ENCODE results near the gene TNS3. TPM values are rescaled to one million over a fixed set of nuclear protein-coding genes. Genes with fewer than 3 reads are reported as not detected.

The TNS3 gene
- total RNA-seq, 1 experiment from 2014 or later = 9.5 TPM

DNA sequence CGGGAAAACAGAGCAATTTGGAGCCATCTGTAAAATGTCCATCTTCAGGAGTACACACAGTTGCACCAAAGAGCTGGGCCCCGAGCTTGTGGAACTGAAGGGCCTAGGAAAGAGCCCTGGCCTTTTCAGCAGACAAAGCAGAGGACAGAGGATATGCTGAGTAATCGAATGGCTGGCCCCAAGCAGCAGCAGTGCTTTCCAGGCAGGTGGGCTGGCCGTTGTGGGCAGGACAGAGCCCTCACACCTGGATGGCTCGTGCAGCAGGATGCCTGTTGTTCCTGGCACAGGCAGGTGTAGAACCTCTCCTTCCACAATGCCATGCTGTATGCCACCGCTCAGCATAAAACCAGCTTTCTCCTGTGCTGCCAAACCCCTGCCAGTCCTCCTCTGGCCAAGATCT is 32.5 kb upstream of the TNS3 start:
- Histone ChIP-seq H3K56ac (ENCODE audit: insufficient read length, low read depth, low read length) (no peak overlapping the region), H2BK5ac (ENCODE audit: insufficient read length, low read length) (no peak overlapping the region), H3K9ac (ENCODE audit: extremely low read depth, insufficient read length, low read length) (no peak overlapping the region), H3K79me2 (ENCODE audit: insufficient read depth, low read length) (no peaks in the 10 kb centered on the region), H3K27ac (ENCODE audit: insufficient read length, low read depth, low read length) (no peak overlapping the region), H2AK5ac (ENCODE audit: insufficient read length, low read length) (no peak overlapping the region), H3K4me1 (ENCODE audit: insufficient read depth, low read length) (no peaks in the 10 kb centered on the region), H2BK20ac (ENCODE audit: low read depth, low read length, poor library complexity, severe bottlenecking) (no peak overlapping the region), H3K14ac (ENCODE audit: insufficient read depth, low read length) (no peak overlapping the region; the same call in 1 of the 2 replicates), H3K27me3 (ENCODE audit: insufficient read depth, low read length) (no peaks in the 10 kb centered on the region), H3K18ac (ENCODE audit: insufficient read length, low read depth, low read length) (no peak overlapping the region), H2BK12ac (ENCODE audit: insufficient read length, low read depth, low read length) (no peak overlapping the region), H2BK15ac (ENCODE audit: low read depth, low read length) (no peak overlapping the region), H4K5ac (ENCODE audit: insufficient read length, low read depth, low read length) (no peak overlapping the region), H2BK120ac (ENCODE audit: low read depth, low read length, poor library complexity, severe bottlenecking) (no peak overlapping the region), H4K8ac (replicated peaks; ENCODE audit: insufficient read length, low read depth, low read length) (no peak overlapping the region), H3K4ac (ENCODE audit: low read depth, low read length) (no peak overlapping the region), H3T11ph (ENCODE audit: low read length) (no peak overlapping the region), H3K79me1 (ENCODE audit: insufficient read depth, low read depth, low read length, poor library complexity, severe bottlenecking) (no peaks in the 10 kb centered on the region), H3K9me3 (ENCODE audit: control insufficient read depth, low read depth, low read length) (no peaks in the 10 kb centered on the region), H4K20me1 (ENCODE audit: control insufficient read depth, insufficient read depth, insufficient read length) (no peaks in the 10 kb centered on the region), H4K91ac (ENCODE audit: insufficient read length, low read depth, low read length) (no peak overlapping the region), H3K23me2 (ENCODE audit: insufficient read length, low read depth, low read length, poor library complexity, severe bottlenecking) (no peaks in the 10 kb centered on the region), H3K23ac (ENCODE audit: insufficient read length, low read depth, low read length) (no peak overlapping the region), H3K4me2 (ENCODE audit: insufficient read depth, insufficient read length, low read length) (no peak overlapping the region), H2AFZ (ENCODE audit: low read length) (no peak overlapping the region)
- whole genome bisulfite sequencing (ENCODE audit: extremely low coverage, insufficient read length, low lambda C conversion rate) = no CpG with 5 or more reads among the region's 6 CpGs
- Mint-ChIP-seq H3K27ac (peak overlapping the region in 1 of 3 experiments; percentile 78; a peak in 1 of 7 replicates), H3K27me3 (ENCODE audit: low read depth) (peaks cover 4% of the 10 kb centered on the region), H3K9me3 (no peaks in the 10 kb centered on the region), H3K4me3 (no peak overlapping the region), H3K4me1 (peaks cover 0 to 8% of the 10 kb centered on the region in 2 experiments; a peak in 1 of 4 replicates), H3K36me3 (ENCODE audit: insufficient read depth in 1 of 3, low read depth in 3 of 3) (no peaks in the 10 kb centered on the region)
- TF ChIP-seq, protein P1, sequence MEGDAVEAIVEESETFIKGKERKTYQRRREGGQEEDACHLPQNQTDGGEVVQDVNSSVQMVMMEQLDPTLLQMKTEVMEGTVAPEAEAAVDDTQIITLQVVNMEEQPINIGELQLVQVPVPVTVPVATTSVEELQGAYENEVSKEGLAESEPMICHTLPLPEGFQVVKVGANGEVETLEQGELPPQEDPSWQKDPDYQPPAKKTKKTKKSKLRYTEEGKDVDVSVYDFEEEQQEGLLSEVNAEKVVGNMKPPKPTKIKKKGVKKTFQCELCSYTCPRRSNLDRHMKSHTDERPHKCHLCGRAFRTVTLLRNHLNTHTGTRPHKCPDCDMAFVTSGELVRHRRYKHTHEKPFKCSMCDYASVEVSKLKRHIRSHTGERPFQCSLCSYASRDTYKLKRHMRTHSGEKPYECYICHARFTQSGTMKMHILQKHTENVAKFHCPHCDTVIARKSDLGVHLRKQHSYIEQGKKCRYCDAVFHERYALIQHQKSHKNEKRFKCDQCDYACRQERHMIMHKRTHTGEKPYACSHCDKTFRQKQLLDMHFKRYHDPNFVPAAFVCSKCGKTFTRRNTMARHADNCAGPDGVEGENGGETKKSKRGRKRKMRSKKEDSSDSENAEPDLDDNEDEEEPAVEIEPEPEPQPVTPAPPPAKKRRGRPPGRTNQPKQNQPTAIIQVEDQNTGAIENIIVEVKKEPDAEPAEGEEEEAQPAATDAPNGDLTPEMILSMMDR (conservative IDR thresholded peaks at IDR 0.05) = no peak
- no peak for DNase-seq
